GM23248 (cell line): Measurements from ENCODE around the gene LYRM1.

Source experiments
- EZH2 ChIP-seq: fragments of 200-600 bp; sonication (generic); IDR thresholded peaks from 2 replicates; pipeline ENCODE4 v1.6.1; 2018; ENCODE audit warnings: antibody characterized with exemption, mild to moderate bottlenecking; ENCODE audit not compliant: insufficient read depth, poor library complexity, severe bottlenecking
- EZH2phosphoT487 ChIP-seq: fragments of 200-600 bp; sonication (generic); IDR thresholded peaks from 2 replicates; pipeline ENCODE4 v1.6.1; 2018; ENCODE audit warnings: antibody characterized with exemption, moderate library complexity, mild to moderate bottlenecking, low read depth; ENCODE audit not compliant: insufficient read depth

- TF ChIP-seq EZH2phosphoT487 (no peak), EZH2 (no peak)
Observed at GRCh38 chr16:20938426-20938825, 37.9 kb downstream of the LYRM1 start.
